ENCODE data around the gene ZKSCAN5.

DNA sequence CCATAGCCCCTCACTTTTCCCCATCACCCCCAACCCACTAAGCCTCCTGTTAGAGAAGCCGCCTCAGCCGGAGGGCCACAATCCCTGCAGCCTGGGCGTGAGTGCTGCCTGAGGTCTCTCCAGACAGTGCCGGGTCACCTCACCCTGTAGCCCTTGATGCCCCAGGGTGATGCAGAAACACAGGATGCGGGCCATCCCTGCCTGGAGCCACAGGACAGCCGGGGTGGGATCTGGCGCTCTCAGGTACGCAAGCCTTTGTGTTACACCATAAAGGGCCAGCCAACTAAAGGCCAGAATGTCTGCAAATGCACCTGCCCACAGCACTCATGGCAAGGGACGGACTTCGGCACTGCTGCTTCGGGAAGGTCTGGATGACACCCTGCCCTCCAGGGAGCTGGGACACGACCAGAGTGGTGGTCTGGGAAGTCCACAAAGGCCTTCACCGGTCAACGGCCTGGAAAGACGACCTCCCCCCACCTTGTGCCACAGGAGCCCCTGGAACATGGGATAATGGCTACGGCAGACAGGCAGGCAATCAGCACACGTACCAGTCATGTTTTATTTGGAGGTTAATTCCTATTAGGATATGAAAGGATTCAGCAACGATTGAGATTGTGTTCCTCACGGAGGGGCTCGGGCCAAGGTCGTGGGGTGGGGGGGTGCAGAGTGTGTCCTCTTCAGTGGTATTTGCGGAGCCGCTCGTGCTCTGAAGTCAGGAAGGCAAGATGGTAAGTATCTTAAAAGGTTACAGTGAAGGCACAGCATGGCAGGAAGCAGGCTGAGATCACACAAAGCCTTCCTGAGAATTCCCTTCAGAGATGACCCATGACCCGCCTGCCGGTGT, 46.6 kb upstream of the ZKSCAN5 start:
- TF ChIP-seq EZH2phosphoT487 (IDR thresholded peaks at IDR 0.05; ENCODE audit: low read length) (no peak), EZH2 (optimal IDR thresholded peaks at IDR 0.05; ENCODE audit: low read depth, low read length) (no peak)
- TF ChIP-seq, protein P1, sequence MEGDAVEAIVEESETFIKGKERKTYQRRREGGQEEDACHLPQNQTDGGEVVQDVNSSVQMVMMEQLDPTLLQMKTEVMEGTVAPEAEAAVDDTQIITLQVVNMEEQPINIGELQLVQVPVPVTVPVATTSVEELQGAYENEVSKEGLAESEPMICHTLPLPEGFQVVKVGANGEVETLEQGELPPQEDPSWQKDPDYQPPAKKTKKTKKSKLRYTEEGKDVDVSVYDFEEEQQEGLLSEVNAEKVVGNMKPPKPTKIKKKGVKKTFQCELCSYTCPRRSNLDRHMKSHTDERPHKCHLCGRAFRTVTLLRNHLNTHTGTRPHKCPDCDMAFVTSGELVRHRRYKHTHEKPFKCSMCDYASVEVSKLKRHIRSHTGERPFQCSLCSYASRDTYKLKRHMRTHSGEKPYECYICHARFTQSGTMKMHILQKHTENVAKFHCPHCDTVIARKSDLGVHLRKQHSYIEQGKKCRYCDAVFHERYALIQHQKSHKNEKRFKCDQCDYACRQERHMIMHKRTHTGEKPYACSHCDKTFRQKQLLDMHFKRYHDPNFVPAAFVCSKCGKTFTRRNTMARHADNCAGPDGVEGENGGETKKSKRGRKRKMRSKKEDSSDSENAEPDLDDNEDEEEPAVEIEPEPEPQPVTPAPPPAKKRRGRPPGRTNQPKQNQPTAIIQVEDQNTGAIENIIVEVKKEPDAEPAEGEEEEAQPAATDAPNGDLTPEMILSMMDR (IDR thresholded peaks at IDR 0.05; ENCODE audit: low read length) = no peak

All from MM.1S (cell line).